WI38 (cell line): Measurements from ENCODE around the gene MEGF11.

Experiments
- H3K4me3 ChIP-seq: 2 replicates; pipeline ENCODE4 v1.5.1; 2011; ENCODE audit warnings: low read depth, mild to moderate bottlenecking, control low read depth, low read length
- TF ChIP-seq, protein P1 (sequence below): IDR thresholded peaks from 2 replicates; pipeline ENCODE4 v1.5.1; 2012; ENCODE audit warnings: low read depth, mild to moderate bottlenecking, control low read depth, low read length

MEGF11 gene

DNA sequence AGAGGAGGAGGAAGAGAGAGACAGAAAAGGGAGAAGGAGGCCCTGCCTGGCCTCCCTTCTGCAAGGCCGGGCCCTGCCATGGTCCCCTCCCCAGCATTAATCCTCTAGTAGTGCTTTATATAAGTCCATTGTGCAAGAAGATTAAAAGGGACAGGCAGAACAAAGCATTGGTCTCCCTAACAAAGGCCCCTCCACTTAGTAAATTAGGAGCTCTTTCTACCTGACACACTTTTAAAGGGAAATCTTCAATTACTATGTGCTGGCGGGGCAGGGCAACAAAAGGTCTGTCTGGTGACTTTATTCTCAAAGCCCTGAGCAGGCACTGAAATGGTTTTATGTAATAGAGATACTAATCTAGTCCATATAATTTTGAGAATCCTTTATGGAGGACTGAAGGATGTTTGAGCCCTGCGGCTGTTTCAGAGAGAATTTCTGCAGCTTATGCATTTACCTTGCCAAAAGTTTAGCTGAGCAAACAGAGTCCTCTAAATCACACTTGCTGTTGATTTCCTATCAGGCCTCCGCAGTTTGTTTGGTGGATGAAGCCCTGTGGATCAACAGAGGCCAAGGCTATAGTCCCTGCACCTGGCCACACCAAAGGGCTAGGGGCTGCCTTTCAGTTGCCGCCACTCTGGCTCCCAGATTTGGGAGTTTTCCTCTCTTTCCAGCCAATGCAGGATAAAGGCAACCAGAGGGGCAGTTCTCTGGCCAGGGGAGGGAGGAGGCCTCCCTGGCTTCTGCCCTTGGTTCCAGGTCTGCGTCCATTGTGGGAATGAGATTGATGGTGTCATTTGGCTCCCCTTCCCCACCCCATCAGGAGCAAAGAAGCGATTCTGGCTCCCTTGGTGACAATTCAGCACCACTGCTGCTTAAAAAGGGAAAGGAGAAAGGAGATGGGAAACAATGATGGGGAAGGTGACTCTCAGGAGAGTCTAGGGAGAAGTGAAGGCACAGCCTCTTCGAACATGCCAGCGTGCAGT lies 148.0 kb downstream of the MEGF11 start:
- TF ChIP-seq, protein P1, sequence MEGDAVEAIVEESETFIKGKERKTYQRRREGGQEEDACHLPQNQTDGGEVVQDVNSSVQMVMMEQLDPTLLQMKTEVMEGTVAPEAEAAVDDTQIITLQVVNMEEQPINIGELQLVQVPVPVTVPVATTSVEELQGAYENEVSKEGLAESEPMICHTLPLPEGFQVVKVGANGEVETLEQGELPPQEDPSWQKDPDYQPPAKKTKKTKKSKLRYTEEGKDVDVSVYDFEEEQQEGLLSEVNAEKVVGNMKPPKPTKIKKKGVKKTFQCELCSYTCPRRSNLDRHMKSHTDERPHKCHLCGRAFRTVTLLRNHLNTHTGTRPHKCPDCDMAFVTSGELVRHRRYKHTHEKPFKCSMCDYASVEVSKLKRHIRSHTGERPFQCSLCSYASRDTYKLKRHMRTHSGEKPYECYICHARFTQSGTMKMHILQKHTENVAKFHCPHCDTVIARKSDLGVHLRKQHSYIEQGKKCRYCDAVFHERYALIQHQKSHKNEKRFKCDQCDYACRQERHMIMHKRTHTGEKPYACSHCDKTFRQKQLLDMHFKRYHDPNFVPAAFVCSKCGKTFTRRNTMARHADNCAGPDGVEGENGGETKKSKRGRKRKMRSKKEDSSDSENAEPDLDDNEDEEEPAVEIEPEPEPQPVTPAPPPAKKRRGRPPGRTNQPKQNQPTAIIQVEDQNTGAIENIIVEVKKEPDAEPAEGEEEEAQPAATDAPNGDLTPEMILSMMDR: no peak
- no peak overlapping the region for H3K4me3 ChIP-seq

DNA sequence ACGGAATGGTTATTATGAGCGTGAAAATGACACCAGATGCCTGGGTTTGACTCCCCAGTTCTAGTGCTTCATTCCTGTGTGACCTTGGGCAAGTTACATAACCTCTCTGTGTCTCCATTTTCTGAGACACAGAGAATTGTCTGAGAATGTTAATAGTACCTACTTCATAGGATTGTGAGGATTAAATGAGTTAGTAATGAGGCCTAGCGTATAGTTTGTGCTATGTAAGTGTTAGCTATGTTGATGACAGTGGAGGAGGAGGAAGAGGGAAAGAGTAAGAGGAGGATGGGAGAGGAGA lies 150.3 kb downstream of the MEGF11 start:
- no peak overlapping the region for H3K4me3 ChIP-seq
- TF ChIP-seq, protein P1: no peak

DNA sequence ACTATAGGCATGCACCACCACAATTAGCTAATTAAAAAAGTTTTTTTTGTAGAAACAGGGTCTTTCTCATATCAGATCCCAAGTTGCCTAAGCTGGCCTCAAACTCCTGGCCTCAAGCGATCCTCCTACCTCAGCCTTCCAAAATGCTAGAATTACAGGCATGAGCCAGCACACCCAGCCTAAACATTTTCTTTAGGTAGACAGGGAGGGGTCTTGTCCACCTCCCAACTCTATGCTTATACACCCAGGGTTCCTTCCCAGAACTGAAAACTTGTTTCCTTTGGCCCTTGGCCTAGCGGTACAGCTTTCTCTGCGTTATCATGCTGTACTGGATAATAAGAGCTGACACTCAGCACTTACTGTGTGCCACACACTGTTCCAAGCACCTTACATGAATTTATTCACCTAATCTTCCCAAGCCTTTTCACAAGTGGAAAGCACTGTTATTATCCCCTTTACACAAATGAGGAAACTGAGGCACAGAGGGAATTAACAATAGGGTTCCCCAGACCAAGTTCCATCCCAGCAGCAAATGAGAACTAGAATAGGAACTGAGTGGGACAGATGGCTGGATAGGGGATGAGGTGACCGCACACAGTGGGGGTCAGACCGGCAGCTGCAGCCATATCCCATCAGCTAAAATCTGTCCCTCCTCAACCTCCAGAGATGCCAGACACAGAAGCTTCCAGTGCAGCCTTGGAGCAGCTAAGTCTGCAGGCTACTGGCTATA lies 150.8 kb downstream of the MEGF11 start:
- TF ChIP-seq, protein P1: no peak
- H3K4me3 ChIP-seq: no peak overlapping the region

DNA sequence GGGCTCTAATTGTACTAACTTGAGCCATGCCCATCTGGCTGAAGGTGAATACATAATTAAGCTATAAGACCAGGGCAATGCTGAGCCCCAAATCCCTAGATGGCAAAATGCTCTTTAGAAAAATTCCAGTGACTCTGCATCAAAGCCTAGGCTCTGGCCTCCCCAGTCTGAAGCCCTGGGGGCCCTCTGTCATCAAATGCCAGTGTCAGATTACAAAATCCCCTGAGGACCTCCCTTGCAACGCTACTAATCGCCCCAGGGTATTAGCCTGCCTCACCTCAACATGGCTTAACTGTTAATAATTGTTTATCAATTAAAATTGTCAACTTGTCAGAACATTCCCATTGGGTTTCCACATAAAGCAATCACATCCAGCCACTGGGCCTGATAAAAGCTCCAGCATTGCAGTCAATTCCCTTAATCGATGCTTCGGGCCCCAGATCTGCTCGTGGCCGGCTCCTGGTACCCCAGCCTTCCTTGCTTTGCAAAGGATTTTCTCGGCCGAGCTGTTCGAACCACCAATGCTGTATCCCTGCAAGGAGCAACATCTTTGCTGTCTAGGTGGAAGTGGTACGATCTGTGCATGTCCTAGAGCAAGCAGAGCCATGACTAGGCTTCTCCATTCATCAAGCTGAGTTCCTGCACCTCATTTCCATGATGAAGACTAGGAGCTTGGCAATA lies 151.7 kb downstream of the MEGF11 start:
- no peak overlapping the region for H3K4me3 ChIP-seq
- TF ChIP-seq, protein P1: no peak

DNA sequence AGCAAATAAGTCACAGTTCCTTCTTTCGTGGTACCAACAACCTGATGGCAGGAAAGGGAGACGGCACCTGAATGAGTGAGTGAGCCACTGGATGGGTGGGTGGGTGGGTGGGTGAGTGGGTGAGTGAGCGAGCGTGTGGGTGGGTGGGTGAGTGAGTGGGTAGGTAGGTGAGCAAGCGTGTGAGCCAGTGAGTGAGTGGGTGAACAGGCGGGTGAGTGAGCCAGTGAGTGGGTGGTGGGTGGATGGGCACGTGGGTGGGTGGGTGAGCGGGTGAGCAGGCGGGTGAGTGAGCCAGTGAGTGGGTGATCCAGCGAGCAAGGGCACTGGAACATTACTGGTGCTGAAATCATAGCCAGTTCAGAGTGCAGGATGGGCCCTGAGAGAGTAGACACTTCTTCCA lies 152.8 kb downstream of the MEGF11 start:
- H3K4me3 ChIP-seq: no peak overlapping the region
- TF ChIP-seq, protein P1: no peak

DNA sequence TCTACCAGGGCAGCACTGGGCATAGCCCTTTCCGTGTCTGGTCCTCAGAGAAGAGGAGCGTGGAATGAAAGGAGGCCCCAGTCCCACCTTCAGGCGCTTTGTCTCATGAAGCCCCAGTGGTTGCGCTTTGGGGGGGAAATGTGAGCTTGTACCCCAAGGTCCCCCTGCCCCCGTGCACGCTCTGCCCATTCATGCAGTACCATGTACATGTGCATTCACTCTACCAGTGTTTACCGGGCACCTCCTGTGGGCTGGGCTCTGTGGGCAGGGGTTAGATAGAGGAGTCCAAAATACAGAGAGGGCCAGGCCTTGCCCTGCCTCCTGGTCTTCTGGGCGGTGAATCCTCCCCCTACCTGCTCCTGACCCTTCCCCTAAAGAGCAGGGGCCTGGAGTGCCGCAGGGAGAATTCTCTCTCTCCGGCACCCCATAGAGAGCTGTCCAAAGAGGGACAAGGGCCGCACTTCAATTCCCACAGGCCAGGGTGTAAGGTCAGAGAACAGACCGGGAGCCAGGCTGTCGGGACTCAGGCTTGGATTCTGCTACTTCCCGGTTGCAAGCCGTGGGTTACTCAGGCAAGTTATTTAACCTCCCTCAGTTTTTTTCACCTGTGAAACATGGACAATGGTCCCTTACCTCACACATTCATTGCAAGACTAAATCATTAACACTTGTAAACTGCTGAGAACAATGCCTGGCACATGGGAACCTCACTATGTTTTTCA lies 153.4 kb downstream of the MEGF11 start:
- TF ChIP-seq, protein P1: no peak
- no peak overlapping the region for H3K4me3 ChIP-seq
